HG03175 (cell line): ENCODE data around the gene CDHR3.
"Not testable (repeated sequence)": the region's sequence is repeated elsewhere in the genome, so short reads cannot be mapped to it uniquely, and the experiment has no call there.

Experiments
- ATAC-seq: cut with Tn5 transposase; IDR thresholded peaks from one replicate; pipeline ENCODE4 v1.9.1; 2021; ENCODE audit warnings: mild to moderate bottlenecking, moderate library complexity; ENCODE audit not compliant: unreplicated experiment

CDHR3 gene

GRCh38 chr7:105962353-105962752, 711 bp upstream of the CDHR3 start:
- ATAC-seq, result no peak

DNA sequence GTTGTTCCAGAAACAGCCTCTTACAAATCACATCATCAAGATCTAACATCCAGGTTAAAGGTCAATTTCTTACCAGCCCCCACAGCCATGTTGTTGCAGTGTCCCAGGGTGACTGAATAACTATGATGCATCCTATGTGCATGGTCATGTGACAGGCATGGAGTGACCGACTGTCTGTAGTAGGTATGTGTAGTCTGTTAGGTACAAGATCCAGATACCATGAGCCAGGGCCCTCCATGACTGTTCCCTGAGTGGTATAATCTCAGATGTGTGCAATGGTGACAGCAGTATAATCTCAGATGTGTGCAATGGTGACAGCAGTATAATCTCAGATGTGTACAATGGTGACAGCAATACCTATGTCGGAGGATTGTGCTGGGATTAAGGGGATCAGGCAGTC, 8.8 kb downstream of the CDHR3 start:
- no peak for ATAC-seq

- ATAC-seq, result no peak
Observed at GRCh38 chr7:105972276-105972675, 9.2 kb downstream of the CDHR3 start.

- no peak for ATAC-seq
Observed at GRCh38 chr7:105974471-105974870, 11.4 kb downstream of the CDHR3 start.

GRCh38 chr7:105975770-105976417, 12.8 kb downstream of the CDHR3 start:
- no peak for ATAC-seq

- ATAC-seq, result no peak
Observed at GRCh38 chr7:105976868-105977267, 13.8 kb downstream of the CDHR3 start.

- no peak for ATAC-seq
Observed at GRCh38 chr7:105978035-105978434, 15.0 kb downstream of the CDHR3 start.

DNA sequence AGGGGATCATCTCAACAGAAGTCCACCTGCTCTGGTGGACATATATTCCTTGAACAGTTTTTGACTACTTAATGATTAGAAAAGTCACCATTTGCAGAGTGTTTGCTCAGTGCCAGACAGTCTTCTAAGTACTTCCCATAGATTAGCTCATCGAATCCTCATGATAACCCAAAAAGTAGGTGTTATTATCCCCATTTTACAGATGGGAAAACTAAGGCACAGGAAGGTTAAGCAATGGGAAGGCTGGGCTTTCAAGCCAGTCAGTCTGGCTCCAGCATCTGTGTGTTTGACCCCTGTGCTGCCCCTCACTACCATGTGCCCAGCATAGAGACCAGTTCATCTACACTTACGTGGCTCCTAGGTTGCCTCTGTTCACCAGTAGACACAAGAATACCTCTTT, 15.9 kb downstream of the CDHR3 start:
- no peak for ATAC-seq

DNA sequence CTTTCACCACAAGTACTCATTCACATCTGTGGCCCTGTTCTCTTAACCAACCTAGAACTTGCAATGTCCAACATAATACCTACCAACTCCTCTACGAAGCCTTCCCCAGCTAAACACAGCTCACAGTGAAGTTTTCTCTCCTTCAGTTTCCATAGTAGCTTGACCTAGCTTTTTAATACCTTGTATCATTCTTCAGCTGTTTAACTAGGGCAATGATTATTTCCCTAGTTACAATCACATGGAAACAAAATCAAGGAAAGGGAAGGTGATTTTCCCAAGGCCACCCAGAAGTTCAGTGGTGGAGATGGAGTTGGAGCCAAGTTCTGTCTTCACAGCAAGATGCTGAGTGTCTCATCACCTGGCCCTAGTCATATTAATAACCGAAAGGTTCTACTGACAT, 16.3 kb downstream of the CDHR3 start:
- no peak for ATAC-seq

- no peak for ATAC-seq
Observed at GRCh38 chr7:105980645-105981396, 17.8 kb downstream of the CDHR3 start.

DNA sequence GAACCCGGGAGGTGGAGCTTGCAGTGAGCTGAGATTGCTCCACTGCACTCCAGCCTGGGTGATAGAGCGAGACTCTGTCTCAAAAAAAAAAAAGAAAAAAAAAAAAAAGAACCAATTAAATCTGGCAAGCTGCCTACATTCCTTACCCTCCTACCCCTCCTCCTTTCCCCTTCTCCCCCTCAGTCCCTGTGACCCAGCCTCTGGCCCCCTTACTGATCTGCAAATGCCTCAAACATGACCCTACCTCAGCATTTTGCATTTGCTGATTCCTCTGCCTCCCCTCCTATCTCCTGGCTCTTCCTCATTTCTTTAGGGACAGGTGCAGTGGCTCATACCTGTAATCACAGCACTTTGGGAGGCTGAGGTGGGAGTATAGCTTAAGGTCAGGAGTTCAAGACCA, 19.3 kb downstream of the CDHR3 start:
- ATAC-seq, result no peak

DNA sequence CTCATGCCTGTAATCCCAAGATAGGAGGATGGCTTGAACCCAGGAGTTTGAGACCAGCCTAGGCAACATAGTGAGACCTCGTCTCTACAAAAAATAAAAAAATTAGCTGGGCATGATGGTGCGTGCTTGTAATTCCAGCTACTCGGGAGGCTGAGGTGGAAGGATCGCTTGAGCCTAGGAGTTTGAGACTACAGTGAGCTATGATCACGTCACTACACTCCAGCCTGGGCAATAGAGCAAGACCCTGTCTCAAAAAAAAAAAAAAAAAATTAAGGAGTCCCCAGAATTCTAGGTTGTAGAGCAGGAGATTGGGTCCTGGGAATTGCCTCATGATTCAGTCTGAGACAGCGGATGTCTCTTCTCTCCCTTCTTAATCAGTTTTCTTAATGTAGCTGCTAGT, 21.7 kb downstream of the CDHR3 start:
- ATAC-seq, result not testable (repeated sequence)

DNA sequence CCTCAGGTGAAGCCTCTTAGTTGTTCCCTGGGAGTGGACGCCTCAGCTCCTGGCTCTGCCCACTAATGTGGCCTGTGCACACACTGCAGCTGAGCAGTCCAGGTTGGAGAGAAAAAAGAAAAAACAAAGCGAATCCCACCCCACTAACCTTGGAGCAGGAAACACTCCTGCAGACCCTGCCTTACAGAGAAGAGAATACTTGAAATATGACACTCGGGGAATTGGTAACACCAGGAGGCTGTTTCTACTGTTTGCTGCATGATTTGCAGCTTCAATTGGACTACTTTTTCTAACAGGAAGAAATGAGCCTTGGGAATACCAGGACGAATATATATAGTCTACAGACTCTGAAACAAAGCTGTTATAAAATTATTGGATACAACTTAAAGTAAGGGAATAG, 22.2 kb downstream of the CDHR3 start:
- ATAC-seq, result no peak

DNA sequence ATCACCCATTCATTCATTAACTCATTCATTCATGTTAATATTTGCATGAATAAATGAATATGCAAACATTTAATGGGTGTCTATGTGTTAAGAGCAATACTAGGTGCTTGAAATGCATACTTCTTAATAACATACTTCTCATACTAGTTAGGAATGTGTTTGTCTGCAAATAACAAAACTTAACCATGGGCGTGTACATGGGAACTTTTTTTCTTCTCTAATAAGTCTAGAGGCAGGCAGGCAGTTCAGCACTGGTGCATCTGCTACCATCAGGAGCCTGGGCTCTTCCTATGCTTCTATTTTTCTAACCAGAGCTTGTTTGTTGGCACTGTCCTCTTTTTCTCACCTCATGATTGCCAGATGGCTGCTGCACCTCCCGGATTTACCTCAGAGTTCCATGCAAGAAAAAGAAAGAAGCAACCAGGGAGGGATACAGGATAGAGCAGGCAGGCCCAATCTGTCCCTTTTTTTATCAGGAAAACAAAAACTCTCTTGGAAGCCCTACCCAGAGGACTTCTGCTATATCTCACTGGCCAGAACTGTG, 22.7 kb downstream of the CDHR3 start:
- no peak for ATAC-seq

DNA sequence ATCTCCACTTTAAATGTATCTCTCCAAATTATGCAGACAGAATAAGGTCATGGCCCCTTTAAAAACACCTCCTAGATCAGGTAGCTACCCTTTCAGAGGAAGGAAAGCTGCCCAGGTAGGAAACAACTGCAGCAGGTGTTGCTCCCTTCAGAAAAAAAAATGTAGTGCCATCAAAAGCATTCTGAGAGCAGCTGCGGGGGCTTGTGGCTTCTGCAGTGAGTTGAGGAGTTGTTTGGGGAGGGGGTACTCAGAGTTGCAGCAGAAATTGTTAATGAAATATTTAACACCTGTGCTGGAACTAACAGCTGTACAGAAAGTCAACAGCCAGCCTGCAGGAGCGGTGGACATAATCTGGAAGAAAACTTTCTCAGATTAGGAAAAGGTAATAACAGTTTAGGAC, 24.0 kb downstream of the CDHR3 start:
- ATAC-seq, result no peak

DNA sequence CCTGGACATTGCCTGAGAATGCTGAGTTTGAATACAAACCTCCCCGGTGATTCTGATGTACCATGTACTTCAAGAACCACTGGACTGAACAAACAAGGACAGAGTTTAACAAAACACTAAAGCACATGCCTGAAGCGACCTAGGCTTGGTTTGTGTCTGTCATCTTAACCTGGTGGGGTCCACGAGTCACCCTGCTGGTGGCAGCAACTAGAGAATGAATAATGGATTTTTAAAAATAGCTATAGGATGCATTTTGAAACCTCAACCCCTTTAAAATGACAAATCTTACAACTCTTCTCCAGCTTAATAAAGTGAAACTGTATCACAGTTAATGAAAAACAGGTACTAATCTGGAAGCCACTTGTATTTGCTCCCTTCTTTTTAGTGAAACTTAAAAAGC, 25.2 kb downstream of the CDHR3 start:
- no peak for ATAC-seq

DNA sequence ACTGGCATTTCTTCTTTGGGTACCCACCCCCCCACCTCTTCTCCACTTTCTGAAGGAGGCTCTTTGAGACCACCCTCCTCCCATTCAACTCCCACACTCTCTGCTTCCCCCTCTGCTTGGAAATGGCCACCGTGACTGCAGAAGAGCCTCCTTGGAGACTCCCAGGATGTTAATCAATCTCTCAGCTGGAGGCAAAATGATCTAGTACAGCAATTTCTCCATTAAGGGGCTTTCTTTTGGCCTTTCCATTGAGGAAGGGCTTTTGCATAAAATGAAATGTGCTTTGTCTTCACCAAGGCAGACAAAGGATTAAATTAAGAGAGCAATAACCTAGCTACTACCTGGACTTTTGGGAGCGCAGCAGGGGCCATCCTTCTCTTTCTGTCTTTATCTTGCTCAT, 26.1 kb downstream of the CDHR3 start:
- no peak for ATAC-seq

- ATAC-seq, result no peak
Observed at GRCh38 chr7:105989686-105990085, 26.6 kb downstream of the CDHR3 start.

DNA sequence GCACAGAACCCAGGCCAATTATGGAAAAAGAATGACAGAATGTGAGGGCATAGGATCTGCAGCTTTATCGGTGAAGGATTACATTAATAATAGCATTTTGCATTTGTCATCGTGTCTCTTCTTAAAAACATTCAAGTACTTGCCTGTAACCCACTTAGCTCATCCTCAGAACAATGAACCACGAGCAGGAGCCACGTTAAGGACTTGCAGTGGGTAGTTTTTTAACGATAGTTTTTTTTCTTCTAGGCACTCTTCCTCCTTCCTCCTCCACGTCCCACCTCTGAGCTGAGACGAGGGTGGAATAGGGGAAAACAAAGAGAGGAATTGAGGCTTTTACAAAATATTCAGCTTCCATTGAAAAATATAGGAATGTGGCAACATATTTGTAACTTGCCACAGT, 27.1 kb downstream of the CDHR3 start:
- no peak for ATAC-seq

DNA sequence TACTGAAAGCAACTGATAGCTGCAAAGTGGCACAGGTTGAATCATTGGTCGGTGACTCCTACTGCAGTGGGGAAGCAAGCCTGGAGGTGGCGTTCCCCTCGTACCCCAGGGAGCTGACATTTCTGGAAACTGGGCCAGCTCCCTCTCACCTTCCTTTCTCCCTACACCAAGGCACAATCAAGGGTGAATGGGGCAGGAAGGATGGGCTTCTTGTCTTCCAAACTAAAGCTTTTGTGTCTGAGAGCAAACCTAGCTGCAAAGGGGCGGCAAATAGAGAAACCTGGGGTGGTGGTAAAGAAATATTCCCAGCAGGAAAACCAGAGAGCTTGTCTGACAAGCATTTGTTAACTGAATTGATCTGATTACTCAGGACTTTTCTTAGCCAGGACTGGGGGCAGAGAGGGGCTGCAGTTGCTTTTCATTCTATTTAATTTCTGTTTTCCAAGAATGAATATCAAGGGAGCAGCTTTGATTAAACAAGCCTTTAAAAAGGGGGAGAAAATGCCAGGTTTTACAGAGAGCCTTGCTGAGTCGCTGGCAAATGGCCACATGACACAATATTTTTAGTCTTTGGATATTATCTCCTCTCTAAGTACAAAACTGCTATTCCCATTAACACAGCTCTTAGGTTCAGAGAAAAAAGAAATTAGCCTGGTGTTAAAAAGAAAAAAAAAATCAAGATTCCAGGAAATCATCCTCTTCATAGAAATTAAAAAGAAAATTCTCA, 27.8 kb downstream of the CDHR3 start:
- ATAC-seq, result no peak

DNA sequence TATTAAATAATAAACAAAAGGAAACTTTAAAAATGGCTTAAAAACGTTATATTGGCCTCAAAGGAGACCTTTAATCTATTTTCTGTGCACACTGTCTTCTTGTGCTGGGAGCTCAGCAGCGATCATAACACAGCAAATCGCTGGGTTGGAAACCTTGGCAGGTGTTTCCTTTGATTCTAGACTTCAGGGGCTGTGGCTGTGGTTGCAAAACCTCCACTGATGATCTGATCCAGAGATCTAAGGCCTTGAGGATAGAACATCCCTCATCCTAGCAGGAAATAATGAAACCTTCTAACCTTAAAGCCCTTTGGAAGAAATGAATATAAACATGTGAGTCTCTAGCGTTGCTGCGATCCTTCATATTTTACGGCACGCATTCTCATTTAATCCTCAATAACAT, 29.8 kb downstream of the CDHR3 start:
- no peak for ATAC-seq
